ENCODE measurements around the gene FST. TPM values are rescaled to one million over a fixed set of nuclear protein-coding genes. Genes with fewer than 3 reads are reported as not detected.

Gene FST
- total and polyA plus RNA-seq, 10 of the 15 experiments (the other 5 are each of a cell fraction or from before 2014, with no cell fraction given), result 0.23 TPM; not detected in 9

- TF ChIP-seq CBFB (IDR thresholded peaks at IDR 0.05; ENCODE audit: low read depth) (no peak), TCF7 (IDR thresholded peaks at IDR 0.05; ENCODE audit: borderline replicate concordance) (no peak), KLF5 (IDR thresholded peaks at IDR 0.05; ENCODE audit: partially characterized antibody) (no peak), EED (IDR thresholded peaks at IDR 0.05; ENCODE audit: low read depth) (no peak), REST (IDR thresholded peaks at IDR 0.05; ENCODE audit: low read depth, low read length) (no peak), HDAC6 (IDR thresholded peaks at IDR 0.05; ENCODE audit: unreplicated experiment) (no peak), PKNOX1 (IDR thresholded peaks at IDR 0.05) (no peak), NFIC (IDR thresholded peaks at IDR 0.05; ENCODE audit: low read depth, low read length) (no peak), BHLHE40 (IDR thresholded peaks at IDR 0.05; ENCODE audit: borderline replicate concordance in 1 of 2, low read depth in 2 of 2, low read length in 1 of 2) (no peak), HCFC1 (IDR thresholded peaks at IDR 0.05; ENCODE audit: low read length) (no peak)
- TF ChIP-seq, protein P1, sequence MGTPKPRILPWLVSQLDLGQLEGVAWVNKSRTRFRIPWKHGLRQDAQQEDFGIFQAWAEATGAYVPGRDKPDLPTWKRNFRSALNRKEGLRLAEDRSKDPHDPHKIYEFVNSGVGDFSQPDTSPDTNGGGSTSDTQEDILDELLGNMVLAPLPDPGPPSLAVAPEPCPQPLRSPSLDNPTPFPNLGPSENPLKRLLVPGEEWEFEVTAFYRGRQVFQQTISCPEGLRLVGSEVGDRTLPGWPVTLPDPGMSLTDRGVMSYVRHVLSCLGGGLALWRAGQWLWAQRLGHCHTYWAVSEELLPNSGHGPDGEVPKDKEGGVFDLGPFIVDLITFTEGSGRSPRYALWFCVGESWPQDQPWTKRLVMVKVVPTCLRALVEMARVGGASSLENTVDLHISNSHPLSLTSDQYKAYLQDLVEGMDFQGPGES (IDR thresholded peaks at IDR 0.05), result no peak
Measured at GRCh38 chr5:53445569-53445968, 34.9 kb upstream of the FST start (continued).

Measured in GM12878 (cell line).